ENCODE results near the gene ZFYVE26.
A peak's percentile ranks its signal among the peaks of the same experiment; 100 is the strongest.
"Not testable (repeated sequence)": the region's sequence is repeated elsewhere in the genome, so short reads cannot be mapped to it uniquely, and the experiment has no call there.

The ZFYVE26 gene

GRCh38 chr14:67704484-67705089, 111.8 kb downstream of the ZFYVE26 start:
- peak; percentile 14 to 51 for DNase-seq

- DNase-seq: no peak
These were observed 112.4 kb downstream of the ZFYVE26 start for GRCh38 chr14:67703997-67704396.

- not testable (repeated sequence) for DNase-seq
These were observed 114.9 kb downstream of the ZFYVE26 start, which contains the start of gene RDH12 for GRCh38 chr14:67701492-67701891. TSS of gene RDH12 (plus strand) at chr14:67701886. CDS start at chr14:67722643, 20,757 bp downstream.

GRCh38 chr14:67698179-67698578, 118.2 kb downstream of the ZFYVE26 start:
- DNase-seq: no peak

GRCh38 chr14:67697006-67697405, 119.4 kb downstream of the ZFYVE26 start:
- DNase-seq: no peak
